Adrenal gland (tissue), 12 donors: ENCODE measurements around the gene PMVK. TPM values are rescaled to one million over a fixed set of nuclear protein-coding genes. Genes with fewer than 3 reads are reported as not detected.
A peak's percentile ranks its signal among the peaks of the same experiment; 100 is the strongest.

ENCODE experiments used
- DNase-seq, 7 donors: peaks; one replicate each; pipeline ENCODE4 v3.0.0-alpha.2; 2019 to 2020
- H3K27ac ChIP-seq, 5 donors: fragments of 200-600 bp; sonication (generic) in 4 of 5; 1 replicate in 3 of 5; 2 replicates in 2 of 5; pipeline versions ENCODE4 v1.5.1 to v1.8.0; 2016 to 2020; ENCODE audit warnings: mild to moderate bottlenecking in 1 of 5
- H3K27me3 ChIP-seq: fragments of 200-600 bp; 2 replicates; pipeline ENCODE4 v1.8.0; 2021
- H3K36me3 ChIP-seq, 2 donors: fragments of 200-600 bp; replicated peaks in 1 of 2; 1 replicate in 1 of 2; 2 replicates in 1 of 2; pipeline versions ENCODE4 v1.5.1 to v1.8.0; 2018 to 2022
- H3K4me1 ChIP-seq, 2 donors: fragments of 200-600 bp; replicated peaks in 1 of 2; 1 replicate in 1 of 2; 2 replicates in 1 of 2; pipeline versions ENCODE4 v1.5.1 to v1.8.0; 2018 to 2021
- H3K4me3 ChIP-seq, 4 donors: fragments of 200-600 bp; sonication (generic) in 3 of 4; one replicate each; pipeline ENCODE4 v1.5.1; 2016 to 2018
- H3K9me3 ChIP-seq, 3 donors: fragments of 200-600 bp; sonication (generic) in 1 of 3; replicated peaks in 1 of 3; 1 replicate in 2 of 3; 2 replicates in 1 of 3; pipeline versions ENCODE4 v1.5.1 to v1.8.0; 2016 to 2021
- POLR2A ChIP-seq, 2 donors: fragments of 450-650 bp; IDR thresholded peaks; one replicate each; pipeline ENCODE4 v1.6.1; 2017; ENCODE audit warnings: antibody characterized with exemption in 2 of 2, mild to moderate bottlenecking in 2 of 2, moderate library complexity in 1 of 2
- WGBS, 4 donors: extraction: QIAGEN DNeasy Blood & Tissue Kit in 2 of 4; methylation state at CpG; one replicate each; pipeline versions ENCODE4 v1.1.5 to v1.1.7; 2013 to 2017; 5-methylcytosine and 5-hydroxymethylcytosine counted together
- intact Hi-C, 2 donors: fragments of 100-400 bp; cut with DNase I; formaldehyde crosslinking; loops; one replicate each; pipeline versions ENCODE4 v1.14.1 to v1.15.0; 2022 to 2023
- polyA plus RNA-seq, 3 donors: library from polyadenylated mRNA; stranded (reverse); fragments of 200-250 nt in 2 of 3; fragments of 350-450 nt in 1 of 3; fragmentation: Illumina TruSeq in 1 of 3; extraction: RNeasy Lipid Tissue Mini Kit (QIAGEN cat#74804) in 1 of 3; gene quantifications; one replicate each; pipeline ENCODE4 v1.2.3, GENCODE V29; 2013 to 2014
- total RNA-seq, 9 donors: library from RNA; depleted of rRNA in 4 of 9; stranded (reverse); fragments of >200 nt in 4 of 9; fragments of 120-200 nt in 1 of 9; fragmentation: NEBNext Ultra II Directional in 1 of 9; extraction: Animal tissue kit (Norgen Biotek cat#: 25700) in 1 of 9; gene quantifications; one replicate each; pipeline versions ENCODE4 v1.1.0 to v1.2.4, GENCODE V29; 2013 to 2023
- TF ChIP-seq, protein P1 (sequence below), 6 experiments: fragments of 450-650 bp in 4 of 6; fragments of 200-600 bp in 2 of 6; sonication (generic) in 1 of 6; IDR thresholded peaks; 1 replicate in 5 of 6; 2 replicates in 1 of 6; pipeline versions ENCODE4 v1.5.1 to v1.8.0; 2016 to 2021; ENCODE audit warnings: antibody characterized with exemption in 6 of 6, mild to moderate bottlenecking in 2 of 6, moderate library complexity in 1 of 6
- donor health status: healthy with polysubstance abuse.
- donor health status: Bipolar disorder and iron deficiency.
- donor health status: DM: yes; HTN: yes; CAD: no.
- donor health status: DM: no; HTN: no; CAD: no.
- donor health status: DM: no; HTN: no; CAD: no.
- donor health status: DM: yes; HTN: yes; CAD: no.

PMVK gene
- total and polyA plus RNA-seq, 12 donors: 12.6 to 70.0 (median 41.7) TPM

GRCh38 chr1:154959426-154959780, 22.9 kb upstream of the PMVK start:
- intact Hi-C loops: no loop called here
- Histone ChIP-seq H3K36me3 (peaks cover 0 to 37% of the 10 kb centered on the region in 2 donors), H3K27me3 (no peaks in the 10 kb centered on the region), H3K4me3 (no peak overlapping the region), H3K27ac (no peak overlapping the region), H3K9me3 (no peaks in the 10 kb centered on the region), H3K4me1 (peaks cover 30 to 45% of the 10 kb centered on the region in 2 donors)
- TF ChIP-seq, protein P1, sequence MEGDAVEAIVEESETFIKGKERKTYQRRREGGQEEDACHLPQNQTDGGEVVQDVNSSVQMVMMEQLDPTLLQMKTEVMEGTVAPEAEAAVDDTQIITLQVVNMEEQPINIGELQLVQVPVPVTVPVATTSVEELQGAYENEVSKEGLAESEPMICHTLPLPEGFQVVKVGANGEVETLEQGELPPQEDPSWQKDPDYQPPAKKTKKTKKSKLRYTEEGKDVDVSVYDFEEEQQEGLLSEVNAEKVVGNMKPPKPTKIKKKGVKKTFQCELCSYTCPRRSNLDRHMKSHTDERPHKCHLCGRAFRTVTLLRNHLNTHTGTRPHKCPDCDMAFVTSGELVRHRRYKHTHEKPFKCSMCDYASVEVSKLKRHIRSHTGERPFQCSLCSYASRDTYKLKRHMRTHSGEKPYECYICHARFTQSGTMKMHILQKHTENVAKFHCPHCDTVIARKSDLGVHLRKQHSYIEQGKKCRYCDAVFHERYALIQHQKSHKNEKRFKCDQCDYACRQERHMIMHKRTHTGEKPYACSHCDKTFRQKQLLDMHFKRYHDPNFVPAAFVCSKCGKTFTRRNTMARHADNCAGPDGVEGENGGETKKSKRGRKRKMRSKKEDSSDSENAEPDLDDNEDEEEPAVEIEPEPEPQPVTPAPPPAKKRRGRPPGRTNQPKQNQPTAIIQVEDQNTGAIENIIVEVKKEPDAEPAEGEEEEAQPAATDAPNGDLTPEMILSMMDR (IDR thresholded peaks at IDR 0.05): no peak
- no peak for TF ChIP-seq POLR2A (IDR thresholded peaks at IDR 0.05)
- WGBS, 4 donors: 87 to 93% (median 90%) methylated on average over 4 to 7 of the region's 7 CpGs
- DNase-seq: no peak

DNA sequence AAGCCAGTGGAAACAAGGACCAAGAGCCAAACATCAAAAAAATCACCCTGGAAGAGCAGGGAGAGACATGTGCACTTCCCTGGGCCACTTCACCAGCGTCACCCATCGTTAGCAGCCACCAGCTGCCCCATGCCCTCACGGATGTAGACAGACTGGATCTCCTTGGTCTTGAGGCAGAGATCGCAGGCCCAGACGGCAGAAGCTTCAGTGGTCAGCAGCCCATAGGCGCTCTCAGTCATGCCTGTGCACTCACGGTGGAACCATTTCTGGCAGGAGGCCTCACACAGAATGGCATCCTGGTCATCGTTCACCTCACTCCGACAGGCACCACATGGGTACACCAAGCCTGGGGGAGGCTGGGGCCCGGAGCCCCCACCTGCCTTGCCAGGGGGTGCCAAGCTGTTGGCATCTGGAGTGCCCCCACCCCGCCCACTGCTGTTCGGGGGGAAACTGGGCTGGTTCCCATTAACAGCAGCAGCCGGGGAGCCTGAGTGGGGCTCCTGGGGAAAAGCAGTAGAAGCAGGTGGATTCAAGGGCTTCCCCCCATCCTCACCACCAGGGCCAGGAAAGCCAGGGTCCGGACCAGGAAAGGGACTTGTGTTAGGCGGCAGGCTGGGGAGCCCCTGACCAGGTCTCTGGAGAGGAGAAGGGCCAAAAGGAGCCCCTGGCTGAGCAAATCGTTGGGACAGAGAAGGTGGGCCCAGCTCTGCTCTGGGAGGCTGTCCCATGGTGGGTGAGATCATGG, 22.3 kb upstream of the PMVK start:
- DNase-seq: no peak
- intact Hi-C loops: no loop called here
- peaks cover 35 to 51% of the 10 kb centered on the region in 2 donors for H3K4me1 ChIP-seq
- H3K27me3 ChIP-seq: no peaks in the 10 kb centered on the region
- H3K27ac ChIP-seq: peak overlapping the region in 1 of 5 donors; percentile 6
- peaks cover 0 to 31% of the 10 kb centered on the region in 2 donors for H3K36me3 ChIP-seq
- H3K4me3 ChIP-seq: no peak overlapping the region
- no peak for TF ChIP-seq POLR2A (IDR thresholded peaks at IDR 0.05)
- TF ChIP-seq, protein P1 (IDR thresholded peaks at IDR 0.05): no peak
- 85 to 90% (median 87%) methylated on average over 10 to 16 of the region's 16 CpGs for WGBS, 4 donors
- H3K9me3 ChIP-seq: no peaks in the 10 kb centered on the region

GRCh38 chr1:154958036-154958435, 21.5 kb upstream of the PMVK start:
- WGBS, 4 donors: 86 to 92% (median 89%) methylated on average over 2 of the region's 2 CpGs
- Histone ChIP-seq H3K27me3 (no peaks in the 10 kb centered on the region), H3K36me3 (peaks cover 0 to 23% of the 10 kb centered on the region in 2 donors), H3K27ac (peak overlapping the region in 1 of 5 donors; percentile 45), H3K9me3 (no peaks in the 10 kb centered on the region), H3K4me1 (peaks cover 41 to 54% of the 10 kb centered on the region in 2 donors), H3K4me3 (no peak overlapping the region)
- TF ChIP-seq, protein P1 (IDR thresholded peaks at IDR 0.05): no peak
- TF ChIP-seq POLR2A (IDR thresholded peaks at IDR 0.05): no peak
- intact Hi-C loops: no loop called here
- DNase-seq: no peak

- Histone ChIP-seq H3K27ac (peak overlapping the region in 4 of 5 donors; percentile 59 to 84 (median 69)), H3K4me1 (peaks cover 42 to 54% of the 10 kb centered on the region in 2 donors), H3K4me3 (no peak overlapping the region), H3K9me3 (no peaks in the 10 kb centered on the region), H3K27me3 (no peaks in the 10 kb centered on the region), H3K36me3 (peaks cover 0 to 16% of the 10 kb centered on the region in 2 donors)
- no peak for DNase-seq
- WGBS, 4 donors: 42 to 60% (median 48%) methylated on average over 9 of the region's 9 CpGs
- TF ChIP-seq, protein P1 (IDR thresholded peaks at IDR 0.05): no peak
- TF ChIP-seq POLR2A (IDR thresholded peaks at IDR 0.05): no peak
- intact Hi-C loops: no loop called here
Measured at GRCh38 chr1:154957091-154957657, 20.7 kb upstream of the PMVK start.
